Peyer's patch (tissue), 4 donors: ENCODE results near the gene YAF2. TPM values are rescaled to one million over a fixed set of nuclear protein-coding genes. Genes with fewer than 3 reads are reported as not detected.

Experiments used
- DNase-seq, 3 donors: peaks; one replicate each; pipeline ENCODE4 v3.0.0-alpha.2; 2017 to 2019
- H3K27ac ChIP-seq, 4 donors: fragments of 200-600 bp; sonication (generic); one replicate each; pipeline ENCODE4 v1.5.1; 2016 to 2019
- H3K27me3 ChIP-seq, 2 donors: fragments of 200-600 bp; sonication (generic); one replicate each; pipeline ENCODE4 v1.5.1; 2019
- H3K36me3 ChIP-seq, 3 donors: fragments of 200-600 bp; sonication (generic); one replicate each; pipeline ENCODE4 v1.5.1; 2016 to 2019
- H3K4me1 ChIP-seq, 4 donors: fragments of 200-600 bp; sonication (generic); one replicate each; pipeline ENCODE4 v1.5.1; 2016 to 2019
- H3K4me3 ChIP-seq, 4 donors: fragments of 200-600 bp; sonication (generic); 1 replicate in 3 of 4; 2 replicates in 1 of 4; pipeline ENCODE4 v1.5.1; 2016 to 2019; ENCODE audit warnings: mild to moderate bottlenecking in 1 of 4
- H3K9me3 ChIP-seq, 4 donors: fragments of 200-600 bp; sonication (generic); one replicate each; pipeline ENCODE4 v1.5.1; 2016 to 2019; ENCODE audit warnings: mild to moderate bottlenecking in 1 of 4
- CTCF ChIP-seq, 6 experiments: fragments of 450-650 bp in 4 of 6; fragments of 200-600 bp in 2 of 6; sonication (generic) in 1 of 6; IDR thresholded peaks; one replicate each; pipeline ENCODE4 v1.5.1; 2017 to 2019; ENCODE audit warnings: antibody characterized with exemption in 6 of 6, mild to moderate bottlenecking in 3 of 6, moderate library complexity in 1 of 6
- POLR2A ChIP-seq, 2 donors: fragments of 450-650 bp; IDR thresholded peaks; one replicate each; pipeline ENCODE4 v1.5.1; 2017; ENCODE audit warnings: antibody characterized with exemption in 2 of 2, mild to moderate bottlenecking in 2 of 2, moderate library complexity in 2 of 2
- total RNA-seq, 4 donors: library from RNA; depleted of rRNA; stranded (reverse); fragments of >200 nt; gene quantifications; one replicate each; pipeline ENCODE4 v1.1.0, GENCODE V29; 2016

Gene YAF2
- total RNA-seq, 4 donors from 2014 or later = 22.9 to 89.1 (median 42.9) TPM

GRCh38 chr12:42204819-42205218, 33.2 kb downstream of the YAF2 start:
- DNase-seq = no peak
- Histone ChIP-seq H3K9me3 (no peaks in the 10 kb centered on the region), H3K4me1 (no peaks in the 10 kb centered on the region), H3K36me3 (peaks cover 0 to 15% (median 0%) of the 10 kb centered on the region in 3 donors), H3K27ac (no peak overlapping the region), H3K4me3 (no peak overlapping the region), H3K27me3 (no peaks in the 10 kb centered on the region)
- TF ChIP-seq CTCF (IDR thresholded peaks at IDR 0.05) (no peak), POLR2A (IDR thresholded peaks at IDR 0.05) (no peak)

GRCh38 chr12:42204362-42204761, 33.7 kb downstream of the YAF2 start:
- Histone ChIP-seq H3K27me3 (no peaks in the 10 kb centered on the region), H3K9me3 (no peaks in the 10 kb centered on the region), H3K4me3 (no peak overlapping the region), H3K36me3 (peaks cover 0 to 12% (median 0%) of the 10 kb centered on the region in 3 donors), H3K4me1 (no peaks in the 10 kb centered on the region), H3K27ac (no peak overlapping the region)
- TF ChIP-seq CTCF (IDR thresholded peaks at IDR 0.05) = no peak
- no peak for TF ChIP-seq POLR2A (IDR thresholded peaks at IDR 0.05)
- DNase-seq = no peak

GRCh38 chr12:42201063-42201462, 37.0 kb downstream of the YAF2 start:
- Histone ChIP-seq H3K36me3 (peaks cover 0 to 21% (median 0%) of the 10 kb centered on the region in 3 donors), H3K27me3 (no peaks in the 10 kb centered on the region), H3K9me3 (no peaks in the 10 kb centered on the region), H3K4me3 (no peak overlapping the region), H3K4me1 (no peaks in the 10 kb centered on the region), H3K27ac (no peak overlapping the region)
- no peak for DNase-seq
- no peak for TF ChIP-seq POLR2A (IDR thresholded peaks at IDR 0.05)
- no peak for TF ChIP-seq CTCF (IDR thresholded peaks at IDR 0.05)

GRCh38 chr12:42199007-42199406, 39.0 kb downstream of the YAF2 start:
- H3K27me3 ChIP-seq = no peaks in the 10 kb centered on the region
- no peaks in the 10 kb centered on the region for H3K4me1 ChIP-seq
- no peak overlapping the region for H3K4me3 ChIP-seq
- H3K9me3 ChIP-seq = no peaks in the 10 kb centered on the region
- H3K36me3 ChIP-seq = peaks cover 0 to 21% (median 0%) of the 10 kb centered on the region in 3 donors
- DNase-seq = no peak
- no peak overlapping the region for H3K27ac ChIP-seq
- TF ChIP-seq POLR2A (IDR thresholded peaks at IDR 0.05) (no peak), CTCF (IDR thresholded peaks at IDR 0.05) (no peak)

GRCh38 chr12:42196723-42197603, 41.1 kb downstream of the YAF2 start:
- H3K4me3 ChIP-seq = no peak overlapping the region
- H3K4me1 ChIP-seq = no peaks in the 10 kb centered on the region
- peaks cover 0 to 27% (median 0%) of the 10 kb centered on the region in 3 donors for H3K36me3 ChIP-seq

More at GRCh38 chr12:42196723-42197603, 41.1 kb downstream of the YAF2 start:
- Histone ChIP-seq H3K27me3 (no peaks in the 10 kb centered on the region), H3K27ac (no peak overlapping the region), H3K9me3 (no peaks in the 10 kb centered on the region)
- TF ChIP-seq CTCF (IDR thresholded peaks at IDR 0.05) (no peak), POLR2A (IDR thresholded peaks at IDR 0.05) (no peak)
- no peak for DNase-seq
